GM23248 (cell line): Measurements from ENCODE around the gene ATAD1. TPM values are rescaled to one million over a fixed set of nuclear protein-coding genes. Genes with fewer than 3 reads are reported as not detected.

Experiments used
- DNase-seq: peaks from one replicate; pipeline ENCODE4 v3.0.0-alpha.2; 2015
- H2AFZ ChIP-seq: fragments of 200-600 bp; sonication (generic); 2 replicates; pipeline ENCODE4 v1.6.1; 2016; ENCODE audit warnings: antibody characterized with exemption
- H3F3A ChIP-seq: fragments of 200-600 bp; sonication (generic); 2 replicates; pipeline ENCODE4 v1.6.1; 2016; ENCODE audit warnings: mild to moderate bottlenecking, antibody characterized with exemption, mixed run types; ENCODE audit not compliant: insufficient read depth
- H3K27ac ChIP-seq: fragments of 200-600 bp; sonication (generic); 2 replicates; pipeline ENCODE4 v1.5.1; 2016; ENCODE audit warnings: mild to moderate bottlenecking
- H3K27me3 ChIP-seq: fragments of 200-600 bp; sonication (generic); replicated peaks from 2 replicates; pipeline ENCODE4 v1.6.1; 2016; ENCODE audit warnings: mild to moderate bottlenecking; ENCODE audit not compliant: insufficient read depth
- H3K36me3 ChIP-seq: fragments of 200-600 bp; sonication (generic); 2 replicates; pipeline ENCODE4 v1.6.1; 2016; ENCODE audit warnings: low read depth, mild to moderate bottlenecking
- H3K4me1 ChIP-seq: fragments of 200-600 bp; sonication (generic); 2 replicates; pipeline ENCODE4 v1.6.1; 2016; ENCODE audit warnings: mild to moderate bottlenecking; ENCODE audit not compliant: insufficient read depth
- H3K4me2 ChIP-seq: fragments of 200-600 bp; sonication (generic); one replicate; pipeline ENCODE4 v1.6.1; 2016; ENCODE audit warnings: mild to moderate bottlenecking; ENCODE audit not compliant: unreplicated experiment
- H3K4me3 ChIP-seq: fragments of 200-600 bp; sonication (generic); 2 replicates; pipeline ENCODE4 v1.5.1; 2016; ENCODE audit warnings: mild to moderate bottlenecking
- H3K79me2 ChIP-seq: fragments of 200-600 bp; sonication (generic); 2 replicates; pipeline ENCODE4 v1.6.1; 2016; ENCODE audit warnings: mild to moderate bottlenecking; ENCODE audit not compliant: insufficient read depth
- H3K9ac ChIP-seq: fragments of 200-600 bp; sonication (generic); 2 replicates; pipeline ENCODE4 v1.6.1; 2016; ENCODE audit warnings: mild to moderate bottlenecking
- H3K9me2 ChIP-seq: fragments of 200-600 bp; sonication (generic); 2 replicates; pipeline ENCODE4 v1.6.1; 2016; ENCODE audit warnings: mixed run types, mild to moderate bottlenecking, moderate library complexity; ENCODE audit not compliant: insufficient read depth
- H3K9me3 ChIP-seq: fragments of 200-600 bp; sonication (generic); one replicate; pipeline ENCODE4 v1.6.1; 2017; ENCODE audit warnings: low read depth
- H4K20me1 ChIP-seq: fragments of 200-600 bp; sonication (generic); 2 replicates; pipeline ENCODE4 v1.6.0; 2016; ENCODE audit not compliant: insufficient read depth
- EZH2 ChIP-seq: fragments of 200-600 bp; sonication (generic); IDR thresholded peaks from 2 replicates; pipeline ENCODE4 v1.6.1; 2018; ENCODE audit warnings: antibody characterized with exemption, mild to moderate bottlenecking; ENCODE audit not compliant: insufficient read depth, poor library complexity, severe bottlenecking
- EZH2phosphoT487 ChIP-seq: fragments of 200-600 bp; sonication (generic); IDR thresholded peaks from 2 replicates; pipeline ENCODE4 v1.6.1; 2018; ENCODE audit warnings: antibody characterized with exemption, moderate library complexity, mild to moderate bottlenecking, low read depth; ENCODE audit not compliant: insufficient read depth
- WGBS, 2 experiments: methylation state at CpG; one replicate each; pipeline ENCODE4 v1.1.6; 2015 to 2017; ENCODE audit warnings: low lambda C conversion rate in 2 of 2, low coverage in 1 of 2; ENCODE audit errors: missing lambda C conversion rate in 2 of 2; 5-methylcytosine and 5-hydroxymethylcytosine counted together
- in situ Hi-C: fragments of 300-500 bp; cut with MboI; formaldehyde crosslinking; loops from 2 replicates; pipeline ENCODE4 v1.15.0; 2020
- polyA plus RNA-seq: library from polyadenylated mRNA; unstranded; fragments of >200 nt; fragmentation: Nextera tagmentation; extraction: Ambion mirVana; gene quantifications from 2 replicates; pipeline ENCODE4 v1.2.1, GENCODE V29; 2016
- total RNA-seq: library from RNA; depleted of rRNA; stranded (reverse); fragments of >200 nt; shearing (Covaris generic); gene quantifications from 2 replicates; pipeline ENCODE4 v1.2.3, GENCODE V29; 2014

Gene ATAD1
- total and polyA plus RNA-seq, 2 experiments from 2014 or later, result 52.4 to 66.8 TPM

DNA sequence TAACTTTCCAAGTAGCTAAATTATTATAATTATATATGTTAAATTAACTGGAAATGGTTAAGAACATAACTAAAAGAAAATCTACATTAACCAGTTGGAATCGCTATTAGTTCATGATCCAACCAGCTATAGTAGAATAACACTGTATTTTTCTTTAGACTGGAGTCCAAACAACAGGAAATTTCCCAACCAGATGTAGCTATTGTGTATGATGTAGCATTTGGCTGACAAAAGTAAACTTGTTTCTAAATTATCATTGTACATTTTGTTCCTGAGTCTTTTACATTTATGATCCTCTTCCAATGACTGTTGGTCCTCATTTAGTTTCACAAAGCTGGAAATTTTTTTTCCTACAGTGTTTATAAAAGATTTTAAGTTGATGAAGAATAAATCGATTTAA, 96.2 kb downstream of the ATAD1 start:
- no peaks in the 10 kb centered on the region for H3K79me2 ChIP-seq
- DNase-seq, result no peak
- WGBS, 2 experiments, result 96 to 98% methylated on average over 2 of the region's 2 CpGs
- in situ Hi-C loops, result no loop called here
- H3K9me3 ChIP-seq, result no peaks in the 10 kb centered on the region
- no peak for TF ChIP-seq EZH2phosphoT487
- no peak for TF ChIP-seq EZH2
- H3K27ac ChIP-seq, result no peak overlapping the region
- H3F3A ChIP-seq, result no peaks in the 10 kb centered on the region
- no peak overlapping the region for H3K4me2 ChIP-seq
- H3K27me3 ChIP-seq, result no peaks in the 10 kb centered on the region
- H3K4me3 ChIP-seq, result no peak overlapping the region
- no peaks in the 10 kb centered on the region for H3K4me1 ChIP-seq
- no peaks in the 10 kb centered on the region for H3K9me2 ChIP-seq
- no peak overlapping the region for H3K9ac ChIP-seq
- H4K20me1 ChIP-seq, result no peaks in the 10 kb centered on the region
- peaks cover 10% of the 10 kb centered on the region; the same call in 1 of the 2 replicates for H3K36me3 ChIP-seq
- no peak overlapping the region for H2AFZ ChIP-seq

DNA sequence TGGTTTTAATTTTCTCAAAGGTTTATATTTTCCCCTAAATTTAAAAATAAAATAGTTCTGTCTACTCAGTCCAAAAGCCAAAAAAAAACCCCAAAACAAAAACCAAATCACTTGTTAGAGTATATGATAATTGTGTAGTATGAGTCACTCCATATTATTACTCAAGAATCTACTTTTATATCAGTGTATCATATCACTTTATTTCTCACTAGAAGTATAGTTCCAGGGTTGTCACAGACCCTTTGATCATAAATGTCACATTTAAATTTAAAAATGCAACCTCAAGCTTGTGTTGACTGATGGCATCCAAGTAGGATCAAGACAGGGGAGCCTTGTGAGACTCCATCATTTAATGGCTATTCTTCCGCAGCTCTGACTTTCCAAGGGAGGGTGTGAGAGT, 97.4 kb downstream of the ATAD1 start:
- Histone ChIP-seq H3K4me2 (no peak overlapping the region), H3K4me1 (no peaks in the 10 kb centered on the region), H4K20me1 (no peaks in the 10 kb centered on the region), H3K79me2 (no peaks in the 10 kb centered on the region), H3F3A (no peaks in the 10 kb centered on the region; the same call in 1 of the 2 replicates), H3K9me2 (no peaks in the 10 kb centered on the region), H3K27ac (no peak overlapping the region), H3K9ac (no peak overlapping the region), H3K4me3 (no peak overlapping the region), H2AFZ (no peak overlapping the region), H3K27me3 (no peaks in the 10 kb centered on the region), H3K36me3 (peaks cover 19% of the 10 kb centered on the region), H3K9me3 (no peaks in the 10 kb centered on the region)
- WGBS, 2 experiments, result 100% methylated on average over 1 of the region's 1 CpG
- no peak for DNase-seq
- in situ Hi-C loops, result no loop called here
- TF ChIP-seq EZH2 (no peak), EZH2phosphoT487 (no peak)

DNA sequence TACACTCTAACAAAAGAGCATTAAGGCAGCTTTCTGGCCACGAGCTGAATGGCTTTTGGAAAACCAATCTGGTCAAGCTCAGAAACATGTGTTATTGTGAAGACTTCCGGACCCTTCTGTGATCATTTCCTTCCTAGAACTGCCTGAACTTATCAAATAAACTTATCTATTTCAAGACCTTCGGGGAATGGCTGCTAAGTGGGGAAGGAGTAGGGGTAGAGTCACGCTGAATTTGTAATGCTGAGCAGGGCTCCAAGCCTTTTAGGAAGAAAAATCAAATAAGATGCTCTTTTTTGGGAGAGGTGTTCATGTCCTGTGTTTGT, 101.7 kb downstream of the ATAD1 start:
- DNase-seq, result no peak
- no peak overlapping the region for H3K9ac ChIP-seq
- no peaks in the 10 kb centered on the region for H3K4me1 ChIP-seq
- H3K9me2 ChIP-seq, result no peaks in the 10 kb centered on the region
- no peaks in the 10 kb centered on the region for H3K79me2 ChIP-seq
- no peak overlapping the region for H3K4me3 ChIP-seq
- in situ Hi-C loops, result no loop called here
- no peaks in the 10 kb centered on the region; the same call in 1 of the 2 replicates for H3F3A ChIP-seq
- H3K27me3 ChIP-seq, result no peaks in the 10 kb centered on the region
- peaks cover 18% of the 10 kb centered on the region for H3K36me3 ChIP-seq
- 91 to 98% methylated on average over 4 of the region's 4 CpGs for WGBS, 2 experiments
- H3K4me2 ChIP-seq, result no peak overlapping the region
- H4K20me1 ChIP-seq, result no peaks in the 10 kb centered on the region
- no peak overlapping the region for H3K27ac ChIP-seq
- no peaks in the 10 kb centered on the region for H3K9me3 ChIP-seq
- no peak overlapping the region for H2AFZ ChIP-seq
- TF ChIP-seq EZH2, result no peak
- no peak for TF ChIP-seq EZH2phosphoT487

DNA sequence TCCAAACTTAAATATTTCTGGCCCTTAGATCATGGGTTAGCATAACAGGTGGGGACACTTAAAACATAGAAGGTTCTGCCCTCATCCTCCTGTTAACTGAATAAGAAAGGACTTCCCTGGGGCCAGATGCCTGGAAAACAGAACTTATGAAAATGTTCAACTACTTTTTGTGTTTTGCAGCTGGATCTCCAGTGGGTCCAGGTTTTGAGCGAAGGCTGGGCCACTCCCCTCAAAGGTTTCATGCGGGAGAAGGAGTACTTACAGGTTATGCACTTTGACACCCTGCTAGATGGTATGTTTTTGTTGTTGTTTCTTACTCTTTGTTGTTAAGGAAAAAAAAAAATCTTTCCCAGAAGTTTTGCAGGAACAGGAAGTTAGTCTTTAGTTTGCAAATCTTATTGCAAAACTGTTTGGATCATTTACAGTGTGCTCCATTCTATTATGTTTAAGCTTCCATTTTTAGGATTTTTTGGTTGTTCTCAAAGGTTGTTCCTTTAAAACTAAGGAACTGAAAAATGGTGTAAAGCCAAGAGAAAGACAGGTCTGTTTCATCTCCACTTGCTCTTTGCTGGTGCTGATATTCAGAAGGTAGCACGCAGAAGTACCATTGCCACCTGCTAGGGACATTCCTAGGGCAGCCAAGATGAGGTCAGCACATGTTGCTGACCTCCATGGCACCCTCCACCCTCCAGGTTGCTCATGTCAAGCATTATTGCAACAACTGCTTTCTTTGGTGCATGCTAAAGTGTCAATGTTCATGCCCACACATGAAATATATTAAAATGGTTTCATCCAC, 102.3 kb downstream of the ATAD1 start:
- TF ChIP-seq EZH2phosphoT487, result no peak
- TF ChIP-seq EZH2, result no peak
- DNase-seq, result no peak
- peaks cover 18% of the 10 kb centered on the region for H3K36me3 ChIP-seq
- H3K27ac ChIP-seq, result no peak overlapping the region
- H3K9me3 ChIP-seq, result no peaks in the 10 kb centered on the region
- no peaks in the 10 kb centered on the region; the same call in 1 of the 2 replicates for H3F3A ChIP-seq
- no peaks in the 10 kb centered on the region for H3K27me3 ChIP-seq
- no peak overlapping the region for H3K4me3 ChIP-seq
- H3K4me1 ChIP-seq, result no peaks in the 10 kb centered on the region
- WGBS, 2 experiments, result 98 to 100% methylated on average over 3 of the region's 3 CpGs
- no peak overlapping the region for H3K9ac ChIP-seq
- H2AFZ ChIP-seq, result no peak overlapping the region
- in situ Hi-C loops, result no loop called here
- no peak overlapping the region for H3K4me2 ChIP-seq
- no peaks in the 10 kb centered on the region for H3K9me2 ChIP-seq
- no peaks in the 10 kb centered on the region for H3K79me2 ChIP-seq
- no peaks in the 10 kb centered on the region for H4K20me1 ChIP-seq
